GM18505 (cell line): ENCODE results near the gene IFT80.

Experiments
- ATAC-seq: cut with Tn5 transposase; IDR thresholded peaks from one replicate; pipeline ENCODE4 v1.9.1; 2021; ENCODE audit not compliant: unreplicated experiment
- POLR2A ChIP-seq: IDR thresholded peaks from 4 replicates; pipeline ENCODE4 v1.6.1; 2011; ENCODE audit warnings: borderline replicate concordance; ENCODE audit not compliant: insufficient read depth, insufficient read length; ENCODE audit errors: extremely low read depth

IFT80 gene

GRCh38 chr3:160392798-160393197, 6.2 kb downstream of the IFT80 start:
- no peak for TF ChIP-seq POLR2A
- no peak for ATAC-seq

GRCh38 chr3:160390565-160391138, 8.4 kb downstream of the IFT80 start:
- TF ChIP-seq POLR2A, result no peak
- ATAC-seq, result no peak

GRCh38 chr3:160384639-160385318, 14.2 kb downstream of the IFT80 start:
- no peak for ATAC-seq
- no peak for TF ChIP-seq POLR2A

- no peak for ATAC-seq
Observed at GRCh38 chr3:160381470-160381869, 17.6 kb downstream of the IFT80 start.

GRCh38 chr3:160379628-160380214, 19.3 kb downstream of the IFT80 start:
- no peak for TF ChIP-seq POLR2A

More at GRCh38 chr3:160381470-160381869, 17.6 kb downstream of the IFT80 start:
- TF ChIP-seq POLR2A, result no peak

GRCh38 chr3:160378331-160379109, 20.5 kb downstream of the IFT80 start:
- TF ChIP-seq POLR2A, result no peak
- ATAC-seq, result no peak

More at GRCh38 chr3:160379628-160380214, 19.3 kb downstream of the IFT80 start:
- no peak for ATAC-seq

GRCh38 chr3:160376681-160377080, 22.3 kb downstream of the IFT80 start:
- ATAC-seq, result no peak
- no peak for TF ChIP-seq POLR2A

GRCh38 chr3:160374925-160375324, 24.1 kb downstream of the IFT80 start:
- ATAC-seq, result no peak

GRCh38 chr3:160374472-160374871, 24.6 kb downstream of the IFT80 start:
- no peak for ATAC-seq
- no peak for TF ChIP-seq POLR2A

More at GRCh38 chr3:160374925-160375324, 24.1 kb downstream of the IFT80 start:
- no peak for TF ChIP-seq POLR2A

GRCh38 chr3:160373655-160374054, 25.4 kb downstream of the IFT80 start:
- ATAC-seq, result no peak
- TF ChIP-seq POLR2A, result no peak

- no peak for TF ChIP-seq POLR2A
- no peak for ATAC-seq
Observed at GRCh38 chr3:160372780-160373179, 26.2 kb downstream of the IFT80 start.

GRCh38 chr3:160370987-160371857, 27.8 kb downstream of the IFT80 start:
- no peak for ATAC-seq
- no peak for TF ChIP-seq POLR2A
